Stimulated activated CD4-positive, alpha-beta T cell treated with anti-CD3 and anti-CD28 coated beads, Interleukin-12 subunit alpha, Interleukin-12 subunit beta, amount 100 ng/mL, for 4 hours (primary cell): Measurements from ENCODE around the gene CSMD2.

Source experiments
- DNase-seq: peaks from one replicate; pipeline ENCODE4 v3.0.0-alpha.2; 2020

CSMD2 gene

DNA sequence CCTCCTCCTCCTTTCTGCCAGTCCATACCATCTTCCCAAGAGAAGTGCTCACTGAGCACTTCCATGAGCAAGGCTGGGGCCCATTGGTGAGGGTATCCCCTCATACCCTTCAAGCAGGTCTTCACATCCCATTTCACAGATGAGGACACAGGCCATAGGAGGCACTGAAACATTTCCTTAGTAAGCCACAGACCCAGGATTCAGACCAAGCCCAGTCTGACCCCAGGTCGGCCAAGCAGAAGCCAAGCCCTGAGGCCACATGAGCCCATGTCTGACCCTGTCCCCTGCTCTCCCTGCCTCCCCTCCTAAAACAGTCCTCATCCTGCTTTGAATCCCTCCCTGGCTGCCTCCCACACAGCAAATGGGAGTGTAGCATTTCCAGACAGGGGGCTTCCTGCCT lies 546.4 kb downstream of the CSMD2 start:
- DNase-seq = no peak

DNA sequence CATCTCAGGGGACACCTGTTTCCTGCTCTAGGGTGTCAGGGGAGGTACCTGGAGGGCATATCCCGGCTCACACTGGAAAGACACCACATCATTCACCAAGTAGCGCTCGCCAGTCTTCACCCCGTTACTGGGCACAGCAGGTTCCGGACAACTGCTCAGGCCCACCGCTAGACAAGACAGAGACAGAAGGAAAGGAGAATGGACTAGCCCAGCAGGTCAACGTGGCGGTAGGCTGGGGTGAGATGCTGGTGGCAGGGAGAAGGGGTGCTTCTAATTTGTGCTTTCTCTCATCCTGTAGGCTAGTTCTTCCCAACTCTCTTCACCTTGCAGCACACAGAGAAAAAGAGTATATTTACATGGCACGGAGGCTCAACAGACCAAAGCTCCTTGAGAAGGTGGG lies 547.6 kb downstream of the CSMD2 start:
- DNase-seq = no peak

DNA sequence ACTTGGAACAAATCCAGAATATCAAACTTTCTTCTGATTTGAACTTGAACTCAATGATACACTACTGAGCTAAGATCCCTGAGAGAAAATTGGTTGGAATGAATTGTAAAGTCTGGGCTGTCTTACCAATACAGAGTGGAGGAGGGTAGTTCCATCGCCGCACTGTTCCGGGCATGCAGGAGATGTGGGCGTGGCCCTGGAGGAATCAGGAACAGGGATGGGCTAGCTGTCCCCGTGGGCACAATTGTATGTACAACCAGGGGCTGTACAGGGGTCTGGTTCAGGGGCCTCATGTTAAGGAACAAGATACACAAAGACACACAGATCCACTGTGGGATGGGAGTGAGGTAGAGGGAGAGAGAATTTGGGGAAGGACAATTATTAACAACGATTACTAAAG lies 548.2 kb downstream of the CSMD2 start:
- no peak for DNase-seq

DNA sequence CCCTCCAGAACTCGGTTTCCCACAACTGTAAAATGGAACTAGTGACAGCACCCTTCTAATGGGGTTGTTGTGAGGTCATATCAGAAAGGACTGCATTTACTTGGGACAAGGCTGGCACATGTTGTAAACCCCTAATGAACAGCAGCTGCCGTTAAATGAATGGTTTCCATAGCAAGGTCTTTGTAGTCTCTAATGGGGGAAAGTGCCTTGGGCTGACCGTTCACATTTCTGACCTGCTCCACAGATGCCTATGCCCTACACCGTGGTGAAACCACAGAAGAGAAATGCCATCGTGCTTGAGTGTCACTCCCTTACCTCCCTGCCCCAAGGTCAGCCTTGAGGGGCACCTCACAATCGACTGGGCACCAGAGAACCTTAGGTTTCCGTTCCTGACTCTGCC lies 549.5 kb downstream of the CSMD2 start:
- no peak for DNase-seq

DNA sequence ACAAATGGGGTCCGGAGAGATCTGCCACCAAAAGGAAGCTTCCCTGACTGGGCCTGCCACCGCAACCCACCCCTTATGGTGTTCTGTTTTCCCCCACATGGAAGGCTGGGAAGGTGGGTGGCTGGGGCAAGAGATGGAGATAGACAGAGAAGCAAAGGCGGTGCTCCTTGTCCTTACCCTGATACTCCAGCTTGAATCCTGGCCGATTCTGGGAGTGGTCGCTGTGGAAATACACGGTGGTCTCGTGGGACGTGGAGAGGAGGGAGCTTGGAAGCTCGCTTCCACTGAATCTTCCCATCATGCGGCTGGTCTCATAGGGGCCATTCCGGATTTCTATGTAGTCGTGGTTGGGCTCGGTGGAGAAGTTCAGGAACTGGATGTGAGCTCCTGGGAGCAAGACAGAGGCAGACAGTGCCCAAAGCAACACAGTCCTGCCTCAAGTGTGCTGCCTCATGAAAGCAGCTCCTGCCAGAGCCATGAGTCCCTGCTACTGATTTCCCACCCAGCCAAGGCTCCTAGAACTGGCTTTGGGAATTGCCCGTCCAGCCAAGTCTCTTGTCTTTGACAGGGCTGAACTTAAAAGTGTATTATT lies 554.1 kb downstream of the CSMD2 start:
- no peak for DNase-seq

DNA sequence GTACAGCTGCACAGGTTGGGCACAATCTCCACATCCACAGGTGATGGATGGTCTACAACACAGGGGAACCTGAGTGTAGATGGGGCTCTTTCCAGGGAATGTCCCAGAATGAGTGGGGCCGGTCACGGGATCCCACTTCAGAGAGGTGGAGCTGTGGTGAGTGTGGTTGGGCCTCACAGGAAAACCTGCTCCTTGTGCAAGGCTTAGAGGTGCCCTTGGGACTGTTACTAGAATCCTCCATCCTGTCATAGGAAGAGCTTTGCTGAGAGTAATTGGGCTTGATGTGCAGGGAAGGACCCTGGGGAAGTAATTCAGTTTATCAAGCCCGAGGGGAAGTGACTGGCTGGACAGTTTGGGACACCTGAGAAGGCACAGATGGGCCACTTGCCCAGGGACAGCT lies 554.6 kb downstream of the CSMD2 start:
- DNase-seq = no peak

DNA sequence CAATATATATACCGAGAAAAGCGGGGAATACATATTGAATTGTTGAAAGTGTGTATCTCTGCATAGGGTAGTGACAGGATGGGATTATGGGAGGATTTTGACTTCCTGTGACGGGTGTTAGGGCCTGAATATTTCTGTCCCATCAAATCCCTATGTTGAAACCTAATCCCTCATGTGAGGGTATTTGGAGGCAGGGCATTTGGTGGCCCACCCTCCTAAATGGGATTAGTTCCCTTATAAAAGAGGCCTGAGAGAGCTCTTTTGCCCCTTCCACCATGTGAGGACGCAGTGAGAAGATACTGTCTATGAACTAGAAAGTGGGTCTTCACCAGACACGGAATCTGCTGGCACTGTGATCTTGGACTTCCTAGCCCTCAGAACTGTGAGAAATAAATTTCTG lies 555.3 kb downstream of the CSMD2 start:
- DNase-seq = no peak

DNA sequence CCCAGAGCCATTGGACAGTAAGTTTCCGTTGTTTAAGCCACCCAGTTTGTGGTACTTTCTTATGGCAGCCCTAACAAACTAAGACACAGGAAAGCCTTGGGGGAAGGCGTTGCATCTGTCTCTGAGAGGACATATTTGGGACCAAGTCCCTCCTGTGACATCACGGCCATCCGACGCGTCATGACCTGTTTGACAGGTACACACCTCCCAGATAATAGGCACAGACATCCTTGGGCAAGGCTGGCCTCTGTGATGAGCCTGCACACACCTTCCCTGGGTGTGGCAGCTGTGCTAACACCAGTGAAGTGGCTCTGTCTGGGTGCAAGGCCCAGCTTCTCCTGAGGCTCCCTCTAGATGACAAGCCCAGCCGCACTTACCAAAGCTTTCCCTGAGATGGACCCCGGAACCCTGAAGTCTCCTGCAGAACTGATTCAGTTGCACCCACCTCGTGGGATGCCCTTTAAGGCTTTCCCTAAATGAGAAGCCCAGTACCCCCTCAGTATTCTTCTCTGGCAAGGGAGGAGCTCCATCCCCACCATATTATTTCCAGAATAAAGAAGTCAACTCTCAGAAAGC lies 556.1 kb downstream of the CSMD2 start:
- DNase-seq = no peak

DNA sequence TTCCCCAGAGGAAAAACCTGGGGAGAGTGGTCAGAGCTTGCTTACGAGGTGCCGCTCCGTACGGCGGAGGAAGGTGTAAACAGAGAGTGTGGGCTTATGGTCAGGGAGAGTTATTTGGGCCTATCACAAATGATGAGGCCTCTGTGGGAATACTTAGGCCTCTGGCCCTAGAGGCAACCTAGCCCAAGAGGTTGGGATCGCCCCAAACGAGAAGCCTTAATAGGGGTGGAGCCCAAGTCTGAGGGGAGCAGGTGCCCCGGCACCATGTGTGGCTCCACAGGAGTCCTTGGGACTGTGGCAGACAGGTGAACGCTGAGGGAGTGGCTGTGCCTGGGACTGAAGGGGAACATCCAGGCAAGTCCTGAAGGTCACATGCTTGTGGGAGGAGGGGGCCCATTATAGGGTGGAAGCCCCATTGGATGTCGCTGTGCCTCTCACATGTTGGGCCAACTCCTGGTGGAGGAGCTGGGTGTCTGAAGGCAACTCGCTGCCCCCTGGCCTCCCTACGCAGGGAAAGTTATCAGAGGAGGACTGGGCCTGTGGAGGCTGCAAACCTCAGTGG lies 557.5 kb downstream of the CSMD2 start:
- DNase-seq = no peak

DNA sequence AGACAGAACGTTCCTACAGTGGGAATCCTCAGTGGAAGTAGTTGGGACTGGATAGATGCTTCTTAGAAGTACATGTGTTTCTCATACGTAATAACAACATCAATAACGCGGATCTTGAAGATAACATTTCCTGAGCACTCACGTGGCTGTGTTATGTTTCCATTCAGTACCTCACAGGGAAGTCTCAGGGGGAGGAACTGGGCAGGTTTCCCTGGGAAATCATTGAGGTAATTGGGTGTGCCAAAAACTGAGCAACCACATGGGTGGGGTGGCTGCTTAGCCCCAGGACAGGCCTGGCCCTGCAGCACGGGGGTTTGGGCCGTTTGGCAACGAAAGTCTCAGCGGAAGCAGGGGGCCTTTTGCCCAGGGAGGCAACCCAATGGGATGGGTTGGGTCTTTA lies 558.8 kb downstream of the CSMD2 start:
- DNase-seq = no peak

DNA sequence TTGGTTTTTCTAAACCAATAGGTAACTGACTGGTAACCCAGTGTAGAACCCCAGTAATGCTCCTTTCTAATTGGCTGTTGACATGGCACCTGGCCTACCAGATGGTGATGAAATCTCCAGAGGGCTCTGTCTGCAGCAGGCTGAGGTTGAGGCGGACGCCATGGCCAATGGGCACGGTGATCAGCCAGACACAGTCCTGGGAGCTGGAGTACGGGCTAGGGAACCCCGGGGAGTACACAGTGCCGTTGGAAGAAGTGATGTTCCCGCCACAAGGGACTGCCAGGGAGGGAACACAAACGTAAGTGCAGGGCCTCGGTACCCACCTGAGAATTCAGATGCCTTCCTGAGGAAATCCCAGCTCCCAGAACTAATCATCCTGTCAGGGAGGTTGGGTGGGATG lies 562.8 kb downstream of the CSMD2 start:
- no peak for DNase-seq

DNA sequence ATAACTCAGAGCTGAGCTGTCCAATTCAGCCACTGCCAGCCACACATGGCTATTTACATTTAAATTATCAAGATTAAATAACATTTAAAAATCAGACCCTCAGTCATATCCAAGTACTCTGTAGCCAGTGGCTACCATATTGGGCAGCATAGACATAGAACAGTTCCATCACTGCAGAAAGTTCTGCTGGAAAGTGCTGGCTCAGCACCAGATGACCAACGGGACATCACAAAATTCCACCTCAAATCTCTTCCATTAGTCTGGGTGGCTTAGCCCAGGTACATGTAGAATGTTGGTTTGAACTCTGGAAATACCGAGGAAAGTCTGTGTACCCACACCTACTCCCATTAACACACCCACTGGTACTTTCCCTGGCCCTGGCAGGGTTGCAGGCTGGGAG lies 563.3 kb downstream of the CSMD2 start:
- DNase-seq = no peak

DNA sequence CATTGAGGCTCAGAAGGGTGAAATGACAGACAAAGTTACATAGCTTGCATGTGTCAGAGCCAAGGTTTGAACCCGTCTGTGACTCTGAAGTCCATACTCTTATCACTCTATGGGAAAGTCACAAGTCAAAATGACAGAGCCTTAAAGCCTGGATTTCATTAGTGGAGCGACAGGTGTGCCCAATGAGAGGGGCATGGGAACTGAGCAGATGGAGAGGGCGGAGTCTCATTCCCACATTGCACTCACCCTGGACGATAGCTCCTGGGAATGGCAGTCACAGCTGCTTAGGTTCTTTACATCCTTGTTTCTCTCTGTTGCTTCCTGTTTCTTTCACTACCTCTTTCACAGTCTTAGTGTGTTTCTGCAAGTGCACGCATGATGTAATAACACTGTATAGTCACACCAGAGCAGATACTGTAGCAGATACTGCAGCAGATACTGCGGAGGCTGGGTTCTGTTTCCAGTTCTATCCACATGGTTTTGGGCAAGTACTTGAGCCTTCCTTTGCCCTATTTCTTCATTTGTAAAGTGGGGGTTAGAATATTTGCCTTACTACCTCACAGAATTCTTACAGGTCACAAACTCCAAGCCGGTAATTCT lies 565.4 kb downstream of the CSMD2 start:
- DNase-seq = no peak

DNA sequence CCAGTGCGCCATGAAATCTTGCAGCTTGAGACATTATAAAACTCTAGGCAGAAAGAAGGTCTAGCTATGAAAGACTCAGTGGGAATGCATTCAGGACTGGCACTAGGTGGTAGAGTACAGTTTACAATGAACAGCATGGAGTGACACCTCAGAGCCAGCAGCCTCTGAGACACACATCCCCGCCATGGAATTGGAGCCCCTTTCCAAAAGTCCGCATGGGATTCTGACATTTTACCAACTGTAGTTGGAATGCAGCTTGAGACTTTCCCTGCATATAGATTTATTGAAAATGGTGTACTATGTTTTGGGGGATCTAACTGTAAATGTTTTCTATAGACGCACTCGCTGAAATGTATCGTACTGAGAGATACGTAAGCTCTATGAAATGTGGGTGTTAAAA lies 576.3 kb downstream of the CSMD2 start:
- DNase-seq = no peak

DNA sequence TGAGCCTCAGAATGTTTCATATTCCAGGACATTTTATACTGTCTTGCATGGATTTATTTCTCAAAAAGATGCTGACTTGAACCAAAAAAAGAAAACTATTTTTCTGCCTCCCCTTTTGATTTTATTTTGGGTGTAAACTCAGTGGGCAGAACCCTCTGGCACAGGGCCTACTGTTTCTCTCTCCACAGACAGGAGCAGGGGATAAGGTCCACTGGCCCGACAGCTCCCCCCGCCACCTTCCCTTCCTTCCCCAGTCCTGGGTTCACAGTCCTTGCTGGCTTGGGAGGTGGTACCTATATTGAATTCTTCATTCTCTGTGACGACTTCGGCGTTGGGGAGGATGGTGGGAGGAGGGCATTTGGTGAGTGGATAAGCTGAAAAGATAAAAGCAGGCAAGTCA lies 578.2 kb downstream of the CSMD2 start:
- no peak for DNase-seq

DNA sequence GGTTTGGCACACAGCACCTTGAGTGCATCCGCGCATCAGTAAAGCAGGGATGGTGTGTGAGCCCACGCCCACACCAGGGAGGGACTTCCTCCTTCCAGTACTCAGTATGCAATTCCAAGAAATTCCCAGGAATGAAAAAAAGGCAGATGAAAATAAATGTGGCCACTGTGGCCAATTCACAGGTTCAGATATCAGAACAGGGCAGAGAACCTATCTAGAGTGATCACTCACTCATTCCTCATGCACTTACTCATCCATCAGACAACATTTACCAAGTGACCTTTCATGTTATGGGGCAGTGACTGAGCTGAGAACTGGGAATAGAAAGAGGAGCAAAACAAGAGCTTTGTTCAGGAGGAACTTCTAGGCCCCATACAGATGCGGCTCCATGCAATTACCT lies 578.9 kb downstream of the CSMD2 start:
- no peak for DNase-seq

DNA sequence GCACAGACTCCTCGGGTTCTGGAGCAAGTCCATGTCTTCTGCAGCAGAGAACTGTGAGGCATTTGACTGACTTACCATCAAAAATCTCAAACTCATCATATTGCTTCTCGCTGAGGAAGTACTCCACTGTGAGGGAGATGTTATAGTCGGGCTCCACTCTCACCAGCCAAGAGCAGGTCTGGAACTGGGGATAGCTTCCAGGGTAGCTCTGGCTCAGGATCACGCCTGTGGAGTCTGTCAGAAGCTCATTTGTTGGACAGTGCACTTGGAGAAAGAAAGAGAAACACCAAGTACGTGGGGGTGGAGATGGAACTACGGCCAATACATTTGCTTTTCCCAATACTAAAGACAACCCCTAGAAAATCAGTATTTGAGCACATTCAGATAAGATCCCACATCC lies 581.5 kb downstream of the CSMD2 start:
- no peak for DNase-seq

DNA sequence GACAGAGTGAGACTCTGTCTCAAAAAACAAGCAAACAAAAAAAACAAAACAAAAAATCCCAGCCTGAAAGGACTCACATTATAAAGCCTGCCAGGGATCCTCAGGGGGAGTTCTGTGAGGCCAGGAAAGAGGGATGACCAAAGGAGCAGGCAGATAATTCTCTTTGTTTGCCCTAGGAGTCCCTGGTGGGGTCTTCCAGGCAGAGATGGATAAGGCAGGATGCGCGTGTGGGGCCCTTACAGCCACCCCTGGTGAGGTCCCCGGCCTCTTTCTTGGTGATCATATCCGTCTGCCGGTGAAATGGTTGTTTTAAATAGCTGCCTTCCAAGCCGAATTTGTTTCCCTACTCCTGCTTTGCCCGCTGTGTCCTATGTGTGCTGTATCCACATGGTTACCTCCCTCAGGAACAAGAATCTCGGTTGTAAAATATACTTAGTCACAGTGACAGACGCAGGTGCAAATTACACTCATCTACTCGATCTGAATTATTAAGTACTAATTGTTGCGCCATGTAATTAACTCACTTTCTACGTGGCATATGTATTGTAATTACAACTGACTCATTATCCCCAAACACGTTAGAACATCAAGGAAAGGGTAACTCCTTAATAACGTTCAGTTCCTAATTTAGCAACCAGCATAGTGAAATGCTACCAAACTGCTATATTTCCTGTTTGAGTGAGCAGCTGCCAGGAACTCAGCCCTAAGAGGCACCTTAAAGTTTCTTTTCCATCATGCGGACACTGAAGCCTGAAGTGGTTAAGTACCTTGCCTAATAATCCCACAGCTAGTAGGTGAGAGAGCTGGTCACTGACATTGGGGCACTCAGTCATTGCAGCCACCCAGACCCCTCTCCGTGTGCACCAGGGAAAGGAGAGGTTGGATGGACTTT lies 586.2 kb downstream of the CSMD2 start:
- no peak for DNase-seq

DNA sequence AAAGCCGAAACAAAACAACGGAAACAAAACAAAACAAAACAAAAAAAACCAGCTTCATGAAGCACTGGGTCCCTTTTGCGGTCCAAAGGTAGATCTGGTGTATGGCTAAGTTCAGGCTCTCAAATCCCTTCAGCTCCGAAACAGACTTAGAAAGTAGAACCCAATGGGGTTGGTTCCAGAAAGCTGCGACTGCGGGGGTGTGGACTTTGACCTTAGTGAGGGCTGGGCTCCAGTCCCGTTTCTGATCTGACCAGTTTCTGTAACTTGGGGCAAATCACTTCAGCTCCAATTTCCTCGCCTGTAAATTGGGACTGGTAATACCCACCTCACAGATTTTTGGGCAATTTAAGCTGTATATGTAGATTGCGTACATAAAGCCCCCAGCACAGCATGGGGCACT lies 587.4 kb downstream of the CSMD2 start:
- no peak for DNase-seq

DNA sequence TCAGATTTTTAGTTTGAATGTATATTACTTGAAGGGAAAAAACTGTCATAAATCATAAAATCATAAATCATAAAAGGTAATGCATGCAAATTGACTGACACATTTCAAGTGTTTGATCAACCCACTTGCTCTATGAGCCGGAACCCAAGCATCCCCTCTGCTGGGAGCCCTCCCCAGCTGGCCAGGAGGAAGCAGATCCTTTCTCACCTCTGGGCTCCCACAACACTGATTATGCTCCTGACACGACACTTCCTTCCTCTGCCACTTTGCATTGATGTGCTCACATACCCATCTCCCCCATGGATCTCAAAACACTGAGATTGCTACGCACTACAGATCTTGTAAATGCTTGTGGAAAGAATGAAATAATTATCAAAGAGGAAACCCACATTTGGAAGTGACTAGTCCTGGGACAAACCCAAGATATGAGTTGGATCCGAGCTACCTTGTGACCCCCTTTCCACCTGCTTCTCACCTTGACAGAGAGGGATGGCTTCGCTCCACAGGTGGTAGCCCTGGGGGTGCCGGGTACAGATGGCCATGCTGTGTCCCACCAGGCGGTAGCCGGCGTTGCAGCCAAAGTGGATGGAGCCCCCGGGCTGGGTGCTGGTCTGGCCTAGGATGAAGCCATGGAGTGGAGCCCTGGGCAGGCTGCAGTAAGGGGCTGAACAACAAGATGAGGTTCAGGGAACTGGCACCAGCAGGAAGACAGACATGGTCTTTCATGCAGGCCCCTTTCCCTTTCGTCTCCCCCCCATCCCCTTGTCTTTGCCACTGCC lies 588.0 kb downstream of the CSMD2 start:
- no peak for DNase-seq

DNA sequence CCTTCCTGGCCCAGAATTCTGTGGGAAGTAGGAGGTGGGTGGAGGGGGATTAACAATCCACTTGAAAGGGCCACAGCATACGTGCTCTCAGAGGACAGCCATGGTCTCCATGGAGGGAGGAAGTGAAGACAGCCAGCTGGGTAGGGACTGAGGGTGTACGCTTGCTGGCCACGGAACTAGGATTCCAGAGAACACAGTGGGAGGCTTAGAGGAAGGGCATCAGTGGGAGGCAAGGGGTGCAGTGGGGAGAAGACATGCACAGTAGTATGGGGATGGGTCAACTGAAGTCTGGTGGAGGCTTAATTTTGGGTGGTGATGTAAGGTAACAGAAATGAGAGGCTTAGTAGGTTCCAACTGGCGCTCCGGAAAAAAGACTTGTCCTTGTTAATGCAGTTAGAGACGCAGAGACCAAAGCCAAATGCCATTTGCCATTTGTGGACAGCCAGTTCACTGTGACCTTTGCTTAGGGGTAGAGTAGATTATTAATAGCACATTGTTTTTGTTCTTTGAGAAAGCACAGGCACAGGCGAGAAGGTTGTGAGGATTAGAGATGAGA lies 589.6 kb downstream of the CSMD2 start:
- no peak for DNase-seq

DNA sequence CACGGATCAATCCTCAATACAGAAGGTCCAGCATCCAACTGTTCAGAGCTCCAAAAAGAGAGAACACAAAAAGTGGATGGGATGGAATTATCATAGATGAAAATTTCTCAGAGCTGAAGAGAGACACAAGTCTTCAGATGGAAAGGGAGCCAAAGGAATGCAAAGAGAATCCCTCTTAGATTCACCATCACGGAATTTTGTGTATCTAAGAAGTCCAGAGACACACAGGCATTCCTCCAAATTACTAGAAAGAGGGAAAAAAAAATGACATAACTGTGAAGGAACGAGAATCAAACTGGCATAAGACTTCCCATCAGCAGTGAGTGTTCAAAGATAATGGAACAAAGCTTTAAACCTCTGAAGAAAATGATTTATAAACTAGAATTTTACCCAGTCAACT lies 591.4 kb downstream of the CSMD2 start:
- DNase-seq = no peak

DNA sequence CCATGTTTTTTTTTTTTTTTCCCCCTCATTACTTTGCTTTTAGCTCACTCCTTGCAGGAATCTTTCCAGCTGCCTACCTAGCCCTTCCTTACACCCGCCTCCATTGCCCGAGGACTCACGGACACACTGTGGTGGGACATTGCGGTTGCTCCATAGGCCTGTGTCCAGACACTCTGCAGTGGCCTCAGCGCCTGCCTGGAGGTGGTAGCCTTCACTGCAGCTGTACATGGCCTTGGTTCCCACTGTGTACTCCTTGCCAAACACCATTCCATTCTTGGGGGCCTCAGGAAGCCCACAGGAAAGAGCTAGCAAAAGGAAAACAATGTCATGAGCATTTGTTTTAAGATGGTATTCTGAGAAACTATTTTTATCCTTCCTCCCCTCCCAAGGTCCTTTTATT lies 592.6 kb downstream of the CSMD2 start:
- DNase-seq = no peak
